A549 (cell line): ENCODE data around the gene POGLUT2. TPM values are rescaled to one million over a fixed set of nuclear protein-coding genes. Genes with fewer than 3 reads are reported as not detected.

Experiments
- ATOH8 ChIP-seq: fragments of 250-450 bp; sonication (Bioruptor Pico); IDR thresholded peaks from 2 replicates; pipeline ENCODE4 v1.5.0; 2020; ENCODE audit warnings: low read depth, mild to moderate bottlenecking, moderate library complexity
- BCL3 ChIP-seq: fragments of >200 bp; sonication (Bioruptor Twin); formaldehyde crosslinking; IDR thresholded peaks from 3 replicates; pipeline ENCODE4 v1.6.1; 2016
- BHLHE40 ChIP-seq: IDR thresholded peaks from 2 replicates; pipeline ENCODE4 v1.6.1; 2012; ENCODE audit warnings: low read depth, low read length, inconsistent platforms
- CBX2 ChIP-seq: fragments of 200-600 bp; sonication (generic); IDR thresholded peaks from 2 replicates; pipeline ENCODE4 v1.6.1; 2016; ENCODE audit warnings: low read depth, mild to moderate bottlenecking, borderline replicate concordance
- CHD2 ChIP-seq: fragments of 150-350 bp; IDR thresholded peaks from 2 replicates; pipeline ENCODE4 v1.6.1; 2014; ENCODE audit warnings: low read length; ENCODE audit not compliant: partially characterized antibody
- CHD4 ChIP-seq: fragments of 200-600 bp; sonication (generic); IDR thresholded peaks from 2 replicates; pipeline ENCODE4 v1.6.1; 2016; ENCODE audit warnings: antibody characterized with exemption, mild to moderate bottlenecking, borderline replicate concordance
- CTCF ChIP-seq: fragments of >200 bp; sonication (Bioruptor Twin); formaldehyde crosslinking; IDR thresholded peaks from 3 replicates; pipeline ENCODE4 v1.5.1; 2016
- E2F6 ChIP-seq: IDR thresholded peaks from 2 replicates; pipeline ENCODE4 v1.6.1; 2012; ENCODE audit warnings: low read depth, borderline replicate concordance
- EHF ChIP-seq: fragments of 250-450 bp; sonication (Bioruptor Pico); IDR thresholded peaks from 2 replicates; pipeline ENCODE4 v1.5.0; 2020; ENCODE audit warnings: mild to moderate bottlenecking
- EHMT2 ChIP-seq: fragments of 200-600 bp; sonication (generic); IDR thresholded peaks from 2 replicates; pipeline ENCODE4 v1.6.1; 2016; ENCODE audit warnings: antibody characterized with exemption, low read depth, mild to moderate bottlenecking, moderate library complexity
- EP300 ChIP-seq, 2 experiments: fragments of >200 bp; sonication (Bioruptor Twin); formaldehyde crosslinking; IDR thresholded peaks; 2 replicates in 1 of 2; 3 replicates in 1 of 2; pipeline ENCODE4 v1.6.1; 2016 to 2017
- ESRRA ChIP-seq: fragments of 150-350 bp; IDR thresholded peaks from 2 replicates; pipeline ENCODE4 v1.6.1; 2014; ENCODE audit warnings: mild to moderate bottlenecking, low read length, borderline replicate concordance
- FOSB ChIP-seq: fragments of 250-450 bp; sonication (Bioruptor Pico); IDR thresholded peaks from 2 replicates; pipeline ENCODE4 v1.5.0; 2020; ENCODE audit warnings: mild to moderate bottlenecking, moderate library complexity
- GATA3 ChIP-seq: IDR thresholded peaks from 2 replicates; pipeline ENCODE4 v1.6.1; 2012; ENCODE audit warnings: borderline replicate concordance
- HDAC2 ChIP-seq: fragments of 200-600 bp; sonication (generic); IDR thresholded peaks from 2 replicates; pipeline ENCODE4 v1.6.1; 2016
- HEYL ChIP-seq: fragments of 250-450 bp; sonication (Bioruptor Pico); IDR thresholded peaks from 2 replicates; pipeline ENCODE4 v1.8.0; 2021; ENCODE audit warnings: mild to moderate bottlenecking, moderate library complexity
- HMGXB4 ChIP-seq: fragments of 250-450 bp; sonication (Bioruptor Pico); IDR thresholded peaks from 2 replicates; pipeline ENCODE4 v1.5.0; 2021; ENCODE audit warnings: mild to moderate bottlenecking, moderate library complexity, borderline replicate concordance
- HOXA7 ChIP-seq: fragments of 250-450 bp; sonication (Bioruptor Pico); IDR thresholded peaks from 2 replicates; pipeline ENCODE4 v1.5.0; 2020; ENCODE audit warnings: mild to moderate bottlenecking, moderate library complexity
- KDM1A ChIP-seq: fragments of 200-600 bp; sonication (generic); IDR thresholded peaks from 2 replicates; pipeline ENCODE4 v1.6.1; 2016; ENCODE audit warnings: low read depth, mild to moderate bottlenecking
- KDM5A ChIP-seq: fragments of 200-600 bp; sonication (generic); IDR thresholded peaks from 2 replicates; pipeline ENCODE4 v1.6.1; 2016; ENCODE audit warnings: antibody characterized with exemption, mild to moderate bottlenecking
- MAX ChIP-seq: IDR thresholded peaks from 2 replicates; pipeline ENCODE4 v1.6.1; 2012
- MYC ChIP-seq: IDR thresholded peaks from 2 replicates; pipeline ENCODE4 v1.6.1; 2012; ENCODE audit warnings: mild to moderate bottlenecking, inconsistent platforms, low read length, improper control_type of control experiment, borderline replicate concordance
- NR3C1 ChIP-seq: fragments of >200 bp; sonication (Bioruptor Twin); formaldehyde crosslinking; IDR thresholded peaks from 3 replicates; pipeline ENCODE4 v1.6.1; 2017
- RAD21 ChIP-seq, 2 experiments: fragments of >200 bp in 1 of 2; sonication (Bioruptor Twin) in 1 of 2; formaldehyde crosslinking in 1 of 2; IDR thresholded peaks in 1 of 2; conservative IDR thresholded peaks in 1 of 2; 2 replicates in 1 of 2; 3 replicates in 1 of 2; pipeline ENCODE4 v1.6.1; 2012 to 2018; ENCODE audit warnings: inconsistent platforms in 1 of 2
- RCOR1 ChIP-seq: fragments of 150-350 bp; IDR thresholded peaks from 2 replicates; pipeline ENCODE4 v1.6.1; 2014; ENCODE audit warnings: antibody characterized with exemption, low read length, low read depth
- RFX5 ChIP-seq: fragments of 450-650 bp; IDR thresholded peaks from 2 replicates; pipeline ENCODE4 v1.7.1; 2014; ENCODE audit warnings: antibody characterized with exemption, mild to moderate bottlenecking, moderate library complexity
- SMC3 ChIP-seq: fragments of >200 bp; sonication (Bioruptor Twin); formaldehyde crosslinking; IDR thresholded peaks from 3 replicates; pipeline ENCODE4 v1.6.1; 2018; ENCODE audit warnings: inconsistent platforms
- SREBF2 ChIP-seq: fragments of 450-650 bp; IDR thresholded peaks from 2 replicates; pipeline ENCODE4 v1.6.1; 2014; ENCODE audit warnings: mild to moderate bottlenecking, moderate library complexity
- USF2 ChIP-seq: fragments of 450-650 bp; IDR thresholded peaks from 2 replicates; pipeline ENCODE4 v1.6.1; 2014; ENCODE audit warnings: antibody characterized with exemption
- ZNF302 ChIP-seq: fragments of 250-450 bp; sonication (Bioruptor Pico); IDR thresholded peaks from 2 replicates; pipeline ENCODE4 v1.9.0; 2021; ENCODE audit warnings: inconsistent platforms, mild to moderate bottlenecking, moderate library complexity
- ZSCAN20 ChIP-seq: fragments of 250-450 bp; sonication (Bioruptor Pico); IDR thresholded peaks from 2 replicates; pipeline ENCODE4 v1.8.0; 2022; ENCODE audit warnings: mild to moderate bottlenecking, moderate library complexity
- polyA plus RNA-seq, 4 experiments: library from polyadenylated mRNA; depleted of rRNA in 3 of 4; stranded (reverse); fragments of >200 nt; fragmentation: RNase III in 1 of 4; extraction: RNeasy Plus Mini Kit Qiagen cat#74134 plus additional on column Dnase treatment in 1 of 4; gene quantifications; 2 replicates in 3 of 4; 3 replicates in 1 of 4; pipeline ENCODE4 v1.2.3, GENCODE V29; 2011 to 2017

POGLUT2 gene
- polyA plus RNA-seq, 2 of the 4 experiments (the other 2 are of a cell fraction), result 5.3 to 9.1 TPM

GRCh38 chr13:102845630-102846260 is 47.0 kb upstream of the POGLUT2 start, which contains the start of gene ERCC5 (continued):
- TF ChIP-seq ZNF302 (CRISPR knock-in tag) (no peak), HEYL (CRISPR knock-in tag) (no peak), KDM5A (no peak; the same call in 1 of the 2 replicates), USF2 (peak; percentile 20; the same call in 1 of the 2 replicates), NR3C1 (no peak), BCL3 (0 out of 3 replicates have a peak, but pooled peaks have one; percentile 62), HOXA7 (no peak), CHD2 (no peak), RAD21 (conservative IDR thresholded peaks at IDR 0.05 in 1 of 2, IDR thresholded peaks at IDR 0.05 in 1 of 2) (0 out of 5 replicates have a peak, but pooled peaks of 1 of the 2 experiments have one; percentile 19), GATA3 (peak; percentile 20; the same call in 1 of the 2 replicates), SMC3 (0 out of 3 replicates have a peak, but pooled peaks have one; percentile 14), EP300 (IDR thresholded peaks at IDR 0.05) (no peak), CTCF (no peak), RFX5 (no peak), EHF (no peak; the same call in 1 of the 2 replicates), EHMT2 (no peak), KDM1A (peak; percentile 35; the same call in 1 of the 2 replicates), HMGXB4 (CRISPR knock-in tag) (no peak), ZSCAN20 (CRISPR knock-in tag) (no peak), SREBF2 (no peak), ATOH8 (no peak), MYC (no peak), FOSB (no peak), HDAC2 (no peak), CBX2 (no peak), E2F6 (peak; percentile 70; the same call in 1 of the 2 replicates), ESRRA (no peak), RCOR1 (no peak), BHLHE40 (no peak), MAX (peak; percentile 90), CHD4 (no peak)
- TF ChIP-seq, all 56 proteins: peak for 12
